ENCODE measurements around the gene PPP1R13B. TPM values are rescaled to one million over a fixed set of nuclear protein-coding genes. Genes with fewer than 3 reads are reported as not detected.

PPP1R13B gene
- total and polyA plus RNA-seq, 12 donors = 9.6 to 42.4 (median 22.6) TPM

DNA sequence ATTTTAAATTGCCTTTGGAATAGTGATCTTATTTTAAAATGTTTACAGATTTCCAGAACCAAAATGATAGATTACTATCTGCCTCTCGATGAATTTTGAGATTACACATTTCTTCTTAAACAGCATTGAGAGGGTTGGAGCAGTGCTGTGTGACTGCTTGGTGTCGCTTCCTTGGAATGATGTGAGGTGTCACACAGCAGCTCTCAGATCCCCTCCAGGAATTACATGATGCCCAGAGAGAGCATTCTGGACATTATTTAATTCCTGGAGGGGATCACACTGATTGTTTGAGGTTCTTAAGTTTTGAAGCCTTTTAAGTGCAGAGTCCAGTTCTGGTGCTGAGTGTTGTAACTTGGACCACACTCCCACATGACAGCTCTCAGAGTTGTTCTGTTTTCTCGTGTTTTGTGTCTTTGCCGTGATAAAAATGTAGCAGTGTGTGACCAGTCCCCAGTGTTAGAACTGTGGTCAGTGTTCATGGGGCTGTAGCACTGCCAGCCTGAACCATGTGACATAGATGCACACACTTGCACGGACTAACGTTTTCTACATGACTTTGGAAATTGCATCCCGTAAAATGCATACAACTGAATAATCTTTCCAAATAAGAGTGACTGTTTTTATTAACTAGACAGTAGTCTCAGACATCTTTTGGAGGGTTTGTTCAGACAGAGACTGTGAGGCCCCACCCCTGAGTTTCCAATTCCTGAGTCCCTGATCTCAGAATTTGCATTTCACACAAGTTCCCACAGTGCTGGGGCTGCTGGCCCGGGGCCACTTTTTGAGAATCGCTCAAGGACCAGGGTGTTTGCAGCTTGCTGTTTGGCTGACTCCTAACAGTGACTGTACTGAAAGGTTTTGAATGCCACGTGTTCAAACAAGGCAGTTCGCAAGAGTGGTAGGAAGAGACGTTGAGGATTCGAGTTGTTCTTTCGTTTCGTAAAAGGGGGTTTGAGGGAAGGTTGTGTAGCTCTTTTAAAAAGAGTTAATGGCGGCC is 158.2 kb downstream of the PPP1R13B start:
- Histone ChIP-seq H3K36me3 (replicated peaks in 1 of 2) (peaks cover 0 to 63% of the 10 kb centered on the region in 2 donors), H3K27me3 (no peaks in the 10 kb centered on the region), H3K4me1 (replicated peaks in 1 of 2) (peaks cover 15 to 25% of the 10 kb centered on the region in 2 donors), H3K4me3 (no peak overlapping the region), H3K27ac (peak overlapping the region in 2 of 5 donors; percentile 41 to 43), H3K9me3 (replicated peaks in 1 of 3) (no peaks in the 10 kb centered on the region)
- intact Hi-C loops (cut with DNase I) = loop anchor here in 1 of 2 donors (10.0 kb wide), 1 partner anchor 114 kb away; no protein-coding TSS in a partner anchor
- peak in 6 of 7 donors; percentile 69 to 83 (median 82) for DNase-seq
- TF ChIP-seq, protein P1, sequence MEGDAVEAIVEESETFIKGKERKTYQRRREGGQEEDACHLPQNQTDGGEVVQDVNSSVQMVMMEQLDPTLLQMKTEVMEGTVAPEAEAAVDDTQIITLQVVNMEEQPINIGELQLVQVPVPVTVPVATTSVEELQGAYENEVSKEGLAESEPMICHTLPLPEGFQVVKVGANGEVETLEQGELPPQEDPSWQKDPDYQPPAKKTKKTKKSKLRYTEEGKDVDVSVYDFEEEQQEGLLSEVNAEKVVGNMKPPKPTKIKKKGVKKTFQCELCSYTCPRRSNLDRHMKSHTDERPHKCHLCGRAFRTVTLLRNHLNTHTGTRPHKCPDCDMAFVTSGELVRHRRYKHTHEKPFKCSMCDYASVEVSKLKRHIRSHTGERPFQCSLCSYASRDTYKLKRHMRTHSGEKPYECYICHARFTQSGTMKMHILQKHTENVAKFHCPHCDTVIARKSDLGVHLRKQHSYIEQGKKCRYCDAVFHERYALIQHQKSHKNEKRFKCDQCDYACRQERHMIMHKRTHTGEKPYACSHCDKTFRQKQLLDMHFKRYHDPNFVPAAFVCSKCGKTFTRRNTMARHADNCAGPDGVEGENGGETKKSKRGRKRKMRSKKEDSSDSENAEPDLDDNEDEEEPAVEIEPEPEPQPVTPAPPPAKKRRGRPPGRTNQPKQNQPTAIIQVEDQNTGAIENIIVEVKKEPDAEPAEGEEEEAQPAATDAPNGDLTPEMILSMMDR (IDR thresholded peaks at IDR 0.05) = no peak
- no peak for TF ChIP-seq POLR2A (IDR thresholded peaks at IDR 0.05)
- 44 to 53% (median 50%) methylated on average over 16 of the region's 16 CpGs for WGBS, 4 donors

DNA sequence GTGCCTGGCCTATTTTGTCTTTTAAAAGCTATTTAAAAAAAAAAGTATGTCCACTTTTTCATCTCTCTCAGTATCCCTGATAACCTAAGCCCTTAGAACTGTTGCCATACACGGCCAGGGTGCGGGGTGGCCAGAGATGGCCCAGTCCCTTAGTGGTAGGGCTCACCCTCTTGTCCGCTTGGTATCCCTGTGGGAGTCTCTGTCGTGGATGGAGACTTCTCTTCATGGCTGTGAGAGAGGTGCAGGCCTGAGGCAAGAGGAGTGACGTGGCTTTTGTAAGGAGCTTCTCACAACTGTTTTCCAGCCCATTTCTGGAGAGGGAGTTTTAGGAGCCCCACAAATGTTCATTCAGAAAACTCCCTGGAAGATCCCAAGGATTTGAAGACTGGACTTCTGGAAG is 158.9 kb downstream of the PPP1R13B start:
- Histone ChIP-seq H3K36me3 (replicated peaks in 1 of 2) (peaks cover 0 to 60% of the 10 kb centered on the region in 2 donors), H3K4me3 (no peak overlapping the region), H3K27ac (no peak overlapping the region), H3K4me1 (replicated peaks in 1 of 2) (peaks cover 15 to 25% of the 10 kb centered on the region in 2 donors), H3K9me3 (replicated peaks in 1 of 3) (no peaks in the 10 kb centered on the region), H3K27me3 (no peaks in the 10 kb centered on the region)
- WGBS, 4 donors = 89 to 96% (median 90%) methylated on average over 5 of the region's 5 CpGs
- no peak for DNase-seq
- intact Hi-C loops (cut with DNase I) = loop anchor here in 1 of 2 donors (10.0 kb wide), 1 partner anchor 114 kb away; no protein-coding TSS in a partner anchor
- TF ChIP-seq, protein P1 (IDR thresholded peaks at IDR 0.05) = no peak
- TF ChIP-seq POLR2A (IDR thresholded peaks at IDR 0.05) = no peak

DNA sequence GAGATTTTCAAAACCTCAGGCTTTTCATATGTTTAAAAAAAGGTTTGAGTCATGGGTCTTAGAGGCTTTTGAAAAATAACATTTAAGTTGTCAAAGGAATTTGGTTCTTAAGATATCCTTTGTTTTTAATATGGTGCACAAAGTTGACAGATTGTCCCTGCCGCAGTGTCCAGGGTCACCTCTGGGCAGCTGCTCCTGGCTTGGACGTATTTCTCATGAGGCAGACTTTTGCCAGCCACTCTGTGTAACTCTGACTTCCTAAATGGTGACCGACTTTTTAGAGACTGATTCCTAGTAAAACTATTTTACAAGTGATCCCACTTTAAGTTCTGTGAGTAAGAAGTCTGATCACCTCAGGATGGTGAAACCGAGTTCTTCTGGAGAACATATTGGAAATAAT is 159.7 kb downstream of the PPP1R13B start:
- WGBS, 4 donors = 56 to 57% (median 57%) methylated on average over 4 of the region's 4 CpGs
- H3K9me3 ChIP-seq (replicated peaks in 1 of 3) = no peaks in the 10 kb centered on the region
- H3K36me3 ChIP-seq (replicated peaks in 1 of 2) = peaks cover 0 to 60% of the 10 kb centered on the region in 2 donors
- intact Hi-C loops (cut with DNase I) = loop anchor here in 1 of 2 donors (10.0 kb wide), 1 partner anchor 113 kb away; no protein-coding TSS in a partner anchor
- DNase-seq = peak in 4 of 7 donors; percentile 55 to 80 (median 73)
- H3K27ac ChIP-seq = peak overlapping the region in 3 of 5 donors; percentile 3 to 47 (median 34)
- H3K27me3 ChIP-seq = no peaks in the 10 kb centered on the region
- H3K4me3 ChIP-seq = no peak overlapping the region
- peaks cover 15 to 25% of the 10 kb centered on the region in 2 donors for H3K4me1 ChIP-seq (replicated peaks in 1 of 2)
- no peak for TF ChIP-seq POLR2A (IDR thresholded peaks at IDR 0.05)
- TF ChIP-seq, protein P1 (IDR thresholded peaks at IDR 0.05) = peak in 1 of 6 experiments; percentile 10

DNA sequence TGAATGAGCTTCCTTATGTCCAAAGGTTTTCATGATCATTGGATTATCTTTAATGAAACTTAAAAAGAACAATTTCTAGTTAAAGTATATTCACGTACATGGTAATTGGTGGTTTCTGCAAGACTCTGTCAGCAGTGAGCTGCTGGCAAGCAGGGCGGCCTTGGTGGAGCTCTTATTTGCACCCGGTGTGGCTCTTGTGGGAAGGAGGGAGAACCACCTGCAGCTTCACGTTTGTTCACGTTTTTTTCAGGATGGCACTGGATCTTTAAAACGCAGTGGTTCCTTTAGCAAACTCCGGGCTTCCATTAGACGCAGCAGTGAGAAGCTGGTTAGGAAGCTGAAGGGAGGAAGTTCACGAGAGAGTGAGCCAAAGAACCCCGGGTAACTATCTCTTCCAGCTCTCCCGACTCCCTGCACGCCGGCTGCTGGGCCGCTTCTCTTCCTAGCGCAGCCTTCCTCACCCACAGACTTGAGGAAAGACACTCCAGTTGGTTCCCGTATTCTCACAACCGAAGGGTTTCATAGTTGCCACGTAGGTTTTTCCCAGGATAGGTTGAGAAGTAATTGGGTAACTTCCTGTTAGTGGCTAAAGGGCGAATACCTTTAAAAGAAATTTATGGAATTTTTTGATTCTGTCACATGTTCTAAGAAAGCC is 160.4 kb downstream of the PPP1R13B start:
- intact Hi-C loops (cut with DNase I) = loop anchor here in 1 of 2 donors (10.0 kb wide), 1 partner anchor 112 kb away; no protein-coding TSS in a partner anchor
- H3K27ac ChIP-seq = peak overlapping the region in 3 of 5 donors; percentile 3 to 69 (median 34)
- H3K27me3 ChIP-seq = no peaks in the 10 kb centered on the region
- TF ChIP-seq, protein P1 (IDR thresholded peaks at IDR 0.05) = no peak
- TF ChIP-seq POLR2A (IDR thresholded peaks at IDR 0.05) = no peak
- peaks cover 0 to 61% of the 10 kb centered on the region in 2 donors for H3K36me3 ChIP-seq (replicated peaks in 1 of 2)
- WGBS, 4 donors = 64 to 81% (median 74%) methylated on average over 19 of the region's 19 CpGs
- peaks cover 15 to 25% of the 10 kb centered on the region in 2 donors for H3K4me1 ChIP-seq (replicated peaks in 1 of 2)
- H3K4me3 ChIP-seq = no peak overlapping the region
- no peaks in the 10 kb centered on the region for H3K9me3 ChIP-seq (replicated peaks in 1 of 3)
- no peak for DNase-seq

Measured in adrenal gland (tissue), 12 donors.